ENCODE data around the gene CTCFL.
"Not testable (repeated sequence)": the region's sequence is repeated elsewhere in the genome, so short reads cannot be mapped to it uniquely, and the experiment has no call there.

CTCFL gene

GRCh38 chr20:57505979-57506378, 19.0 kb downstream of the CTCFL start:
- DNase-seq, result no peak

GRCh38 chr20:57504411-57504810, 20.5 kb downstream of the CTCFL start:
- DNase-seq, result no peak

- DNase-seq, result peak; percentile 62 to 63
Observed at GRCh38 chr20:57503035-57503658, 21.8 kb downstream of the CTCFL start.

GRCh38 chr20:57502336-57502700, 22.6 kb downstream of the CTCFL start:
- no peak for DNase-seq

GRCh38 chr20:57501461-57502335, 23.2 kb downstream of the CTCFL start:
- no peak for DNase-seq

- no peak for DNase-seq
Observed at GRCh38 chr20:57500962-57501361, 24.0 kb downstream of the CTCFL start.

- DNase-seq, result no peak
Observed at GRCh38 chr20:57500235-57500634, 24.7 kb downstream of the CTCFL start.

GRCh38 chr20:57499676-57500075, 25.3 kb downstream of the CTCFL start:
- no peak for DNase-seq

GRCh38 chr20:57498425-57499400, 26.2 kb downstream of the CTCFL start:
- DNase-seq, result peak; percentile 56 to 62

- DNase-seq, result no peak
Observed at GRCh38 chr20:57496592-57496991, 28.3 kb downstream of the CTCFL start.

- no peak for DNase-seq
Observed at GRCh38 chr20:57495978-57496377, 29.0 kb downstream of the CTCFL start.

GRCh38 chr20:57493091-57493615, 31.8 kb downstream of the CTCFL start:
- DNase-seq, result no peak

- no peak for DNase-seq
Observed at GRCh38 chr20:57491373-57491772, 33.6 kb downstream of the CTCFL start.

- DNase-seq, result not testable (repeated sequence)
Observed at GRCh38 chr20:57488277-57488676, 36.7 kb downstream of the CTCFL start.

- DNase-seq, result no peak
Observed at GRCh38 chr20:57485770-57486169, 39.2 kb downstream of the CTCFL start.

GRCh38 chr20:57484772-57485171, 40.2 kb downstream of the CTCFL start:
- no peak for DNase-seq

- DNase-seq, result no peak
Observed at GRCh38 chr20:57483287-57484050, 41.5 kb downstream of the CTCFL start.

- no peak for DNase-seq
Observed at GRCh38 chr20:57482796-57483195, 42.1 kb downstream of the CTCFL start.

- no peak for DNase-seq
Observed at GRCh38 chr20:57482148-57482547, 42.8 kb downstream of the CTCFL start.

- no peak for DNase-seq
Observed at GRCh38 chr20:57481281-57481711, 43.6 kb downstream of the CTCFL start.

- peak in 1 of 2 donors; percentile 45 for DNase-seq
Observed at GRCh38 chr20:57480444-57481160, 44.3 kb downstream of the CTCFL start.

Measured in inflammatory macrophage (primary cell).